DMS 273 (cell line): Measurements from ENCODE around the gene GCNA.
A peak's percentile ranks its signal among the peaks of the same experiment; 100 is the strongest.
"Not testable (repeated sequence)": the region's sequence is repeated elsewhere in the genome, so short reads cannot be mapped to it uniquely, and the experiment has no call there.

Experiments
- DNase-seq: peaks from one replicate; lab custom pipeline; 2025; ENCODE audit not compliant: unreplicated experiment; lab: John Stamatoyannopoulos, UW

The GCNA gene

GRCh38 chrX:71559773-71560172 is 18.5 kb upstream of the GCNA start:
- not testable (repeated sequence) for DNase-seq

GRCh38 chrX:71563921-71564320 is 14.3 kb upstream of the GCNA start:
- DNase-seq = no peak

- DNase-seq = peak; percentile 20
Observed at GRCh38 chrX:71565474-71566041, 12.7 kb upstream of the GCNA start.

- DNase-seq = not testable (repeated sequence)
Observed at GRCh38 chrX:71571390-71571789, 6.8 kb upstream of the GCNA start.

- DNase-seq = no peak
Observed at GRCh38 chrX:71573590-71573989, 4.6 kb upstream of the GCNA start.

GRCh38 chrX:71577682-71578081 is 555 bp upstream of the GCNA start:
- DNase-seq = no peak

- DNase-seq = no peak
Observed at GRCh38 chrX:71579136-71579989, 1.1 kb downstream of the GCNA start.

- DNase-seq = no peak
Observed at GRCh38 chrX:71579990-71580380, 1.7 kb downstream of the GCNA start.

GRCh38 chrX:71581210-71581609 is 3.0 kb downstream of the GCNA start:
- DNase-seq = no peak

- no peak for DNase-seq
Observed at GRCh38 chrX:71586929-71587328, 8.7 kb downstream of the GCNA start.

GRCh38 chrX:71593210-71593609 is 15.0 kb downstream of the GCNA start:
- not testable (repeated sequence) for DNase-seq

- no peak for DNase-seq
Observed at GRCh38 chrX:71599965-71600364, 21.7 kb downstream of the GCNA start.

GRCh38 chrX:71603618-71604017 is 25.4 kb downstream of the GCNA start:
- no peak for DNase-seq

GRCh38 chrX:71604141-71604540 is 25.9 kb downstream of the GCNA start:
- no peak for DNase-seq

GRCh38 chrX:71604796-71605568 is 26.7 kb downstream of the GCNA start:
- DNase-seq = no peak

- no peak for DNase-seq
Observed at GRCh38 chrX:71606536-71607216, 28.4 kb downstream of the GCNA start.

GRCh38 chrX:71607488-71607887 is 29.3 kb downstream of the GCNA start:
- DNase-seq = no peak

- no peak for DNase-seq
Observed at GRCh38 chrX:71609095-71609750, 31.0 kb downstream of the GCNA start.

- DNase-seq = not testable (repeated sequence)
Observed at GRCh38 chrX:71611736-71612135, 33.5 kb downstream of the GCNA start.

GRCh38 chrX:71612256-71612655 is 34.0 kb downstream of the GCNA start:
- DNase-seq = no peak

- DNase-seq = no peak
Observed at GRCh38 chrX:71615056-71615455, 36.8 kb downstream of the GCNA start.
